ENCODE data around the gene TPCN1.

GRCh38 chr12:113245695-113246477 lies 24.6 kb downstream of the TPCN1 start:
- no peak for TF ChIP-seq CTCF (IDR thresholded peaks at IDR 0.05)
- peak in 2 of 4 donors; percentile 17 to 19 for TF ChIP-seq POLR2A (IDR thresholded peaks at IDR 0.05)
